Stimulated activated CD4-positive, alpha-beta T cell treated with anti-CD3 and anti-CD28 coated beads, TNF-alpha, amount 100 ng/mL, for 24 hours (primary cell): ENCODE data around the gene NLGN4X.

ENCODE experiments used
- DNase-seq, 3 experiments: peaks; one replicate each; pipeline ENCODE4 v3.0.0-alpha.2; 2020; ENCODE audit warnings: low read depth in 3 of 3

The NLGN4X gene

DNA sequence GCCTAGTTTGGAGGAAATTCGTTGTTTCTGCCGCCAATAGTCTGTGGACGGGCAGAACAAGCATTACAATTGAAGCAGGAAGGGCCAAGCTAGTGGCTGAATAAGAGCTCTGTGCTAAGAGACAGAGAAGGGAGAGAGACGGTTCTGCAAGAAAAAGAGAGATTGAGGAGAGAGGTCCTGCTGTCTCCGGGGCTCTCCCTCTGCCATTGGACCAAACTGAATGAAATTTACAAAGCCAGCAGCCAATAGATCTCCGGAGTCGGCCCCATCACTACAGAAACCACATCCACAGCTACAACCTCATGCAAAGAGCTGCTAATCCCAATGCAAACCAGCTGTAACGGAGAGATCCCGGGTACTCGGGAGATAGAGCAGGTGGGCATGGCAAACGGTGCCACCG is at the start of gene NLGN4X:
TSS of gene NLGN4X (minus strand) at position 148 of the 400 bp plus-strand sequence. CDS start 77,401 bp downstream, outside the sequence.
- no peak for DNase-seq

DNA sequence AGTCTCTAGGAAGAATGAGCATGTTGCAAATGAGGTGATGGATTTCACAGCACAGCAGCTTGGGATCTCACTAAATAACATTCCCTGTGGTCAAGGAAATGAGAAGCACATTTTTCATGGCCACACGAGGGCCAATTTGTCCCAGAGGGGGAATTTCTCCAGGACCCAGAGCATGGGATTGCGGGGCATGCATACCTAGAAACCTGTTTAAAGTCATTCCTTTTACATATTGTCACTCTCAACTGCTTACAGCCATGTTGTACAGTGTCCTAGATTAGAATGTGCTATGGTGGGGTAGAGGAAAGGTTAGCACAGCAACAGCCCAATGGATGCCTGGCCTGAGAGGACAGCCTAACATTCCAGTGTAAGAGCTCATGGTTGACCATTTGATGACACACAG is 37.4 kb upstream of the NLGN4X start:
- no peak for DNase-seq

DNA sequence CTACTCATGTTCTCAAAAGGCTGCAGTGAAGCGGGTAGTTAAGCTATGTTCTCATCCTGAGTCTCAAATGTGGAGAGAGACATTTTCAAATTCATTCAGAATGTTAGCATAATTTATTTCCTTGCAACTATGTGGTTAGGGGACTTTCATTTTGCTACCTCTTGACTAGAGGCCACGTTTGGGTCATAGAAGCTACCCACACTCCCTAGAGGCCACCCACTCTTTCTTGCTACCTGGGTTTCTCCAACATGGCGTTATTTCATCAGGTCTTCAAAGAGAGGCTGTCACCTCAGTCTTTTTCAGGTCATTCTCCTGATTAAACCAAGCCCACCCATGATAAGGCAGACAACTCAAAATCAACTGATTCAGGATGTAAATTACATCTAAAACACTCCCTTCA is 34.3 kb upstream of the NLGN4X start:
- DNase-seq = no peak

DNA sequence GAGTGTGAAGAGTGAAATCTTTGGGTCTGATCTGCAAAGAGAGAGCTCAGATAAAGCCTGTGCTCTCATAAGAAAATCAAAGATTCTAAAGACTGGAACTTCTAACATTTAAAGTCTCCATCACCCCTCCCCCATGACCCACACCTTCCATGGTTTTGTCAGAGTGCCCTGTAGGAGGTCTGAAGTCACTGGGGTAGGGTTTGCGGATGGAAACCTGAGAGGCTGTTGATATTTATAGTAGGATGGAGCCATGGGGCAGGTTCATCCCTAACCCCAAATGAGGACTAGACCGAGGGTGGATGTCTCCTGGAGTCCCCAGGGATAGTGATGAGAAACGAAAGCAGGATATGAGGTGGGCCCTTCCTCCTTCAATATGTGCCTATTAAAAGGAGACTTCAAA is 28.4 kb upstream of the NLGN4X start:
- DNase-seq = no peak

DNA sequence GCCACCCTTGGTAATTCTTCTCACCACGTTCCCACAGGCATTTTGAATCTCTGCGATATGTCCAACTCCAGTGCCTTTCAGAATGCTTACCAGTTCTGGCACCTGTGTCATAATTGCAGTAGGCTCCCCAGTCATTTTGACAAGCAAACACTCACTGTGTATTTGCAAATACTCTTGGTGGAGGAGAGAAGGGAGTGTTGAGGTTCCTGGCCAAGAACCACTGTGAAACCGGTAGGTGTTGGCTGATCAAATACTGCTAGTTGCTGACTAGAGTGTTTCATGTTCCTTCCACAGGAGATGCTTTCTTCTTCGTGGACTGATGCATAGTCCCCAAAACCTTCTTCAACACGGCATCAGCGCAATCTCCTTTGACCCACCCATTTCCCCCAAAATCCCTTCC is 16.0 kb upstream of the NLGN4X start:
- DNase-seq = no peak

DNA sequence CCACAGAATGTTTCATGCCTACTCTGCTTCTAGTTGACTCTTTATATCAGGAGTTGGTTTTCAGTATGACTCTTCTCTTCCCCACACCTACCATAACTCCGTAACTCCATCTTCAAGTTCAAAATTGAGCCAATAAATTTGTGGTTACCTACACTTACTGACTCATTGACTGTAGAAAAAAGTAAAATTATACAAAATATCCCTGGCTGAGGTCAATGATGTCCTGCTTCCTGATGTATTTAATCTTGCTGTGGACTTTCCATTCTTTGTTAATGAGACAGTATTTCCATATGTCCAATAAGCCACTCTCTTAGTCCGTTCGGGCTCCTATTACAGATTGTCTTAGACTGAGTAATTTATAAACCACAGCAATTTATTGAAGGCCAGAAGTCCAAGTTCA is 9.9 kb upstream of the NLGN4X start:
- DNase-seq = no peak

DNA sequence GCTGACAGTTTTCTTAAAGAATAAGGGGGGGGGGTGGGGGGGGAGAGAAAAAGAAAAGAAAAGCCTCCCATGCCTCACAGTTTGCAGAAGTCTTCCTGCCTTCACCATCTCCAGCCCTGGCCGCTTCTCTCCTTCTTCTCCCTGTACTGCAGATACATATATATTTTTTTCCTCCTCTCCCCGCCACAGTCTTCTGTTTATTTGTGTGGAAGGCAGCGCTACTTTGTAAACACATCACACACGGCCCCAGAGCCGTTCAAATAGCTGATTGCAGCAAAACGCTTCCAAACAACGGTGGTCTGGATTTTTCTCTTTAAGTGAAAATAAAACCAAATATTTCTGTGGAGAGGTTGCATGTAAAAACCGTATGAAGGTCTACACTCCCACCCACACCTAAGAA is 732 bp downstream of the NLGN4X start:
- no peak for DNase-seq

DNA sequence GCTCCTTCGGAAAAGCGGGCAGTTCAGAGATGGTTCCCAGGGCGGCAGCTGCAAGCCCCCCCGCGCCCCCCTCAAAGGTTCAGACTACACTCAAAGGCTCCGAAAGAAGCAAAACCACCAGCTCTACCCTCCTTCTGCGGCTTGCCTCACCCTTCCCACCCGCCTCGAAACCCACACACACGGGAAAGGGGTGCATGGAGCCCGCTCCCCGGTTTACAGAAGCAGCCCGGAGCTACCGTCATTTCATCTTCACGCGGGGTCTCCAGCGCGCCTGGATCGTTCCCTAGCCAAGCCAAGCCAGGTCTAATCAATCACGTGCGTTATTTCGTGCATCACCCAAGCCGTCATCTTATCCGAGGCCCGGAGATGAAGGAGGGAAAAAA is 1.2 kb downstream of the NLGN4X start:
- DNase-seq = no peak

DNA sequence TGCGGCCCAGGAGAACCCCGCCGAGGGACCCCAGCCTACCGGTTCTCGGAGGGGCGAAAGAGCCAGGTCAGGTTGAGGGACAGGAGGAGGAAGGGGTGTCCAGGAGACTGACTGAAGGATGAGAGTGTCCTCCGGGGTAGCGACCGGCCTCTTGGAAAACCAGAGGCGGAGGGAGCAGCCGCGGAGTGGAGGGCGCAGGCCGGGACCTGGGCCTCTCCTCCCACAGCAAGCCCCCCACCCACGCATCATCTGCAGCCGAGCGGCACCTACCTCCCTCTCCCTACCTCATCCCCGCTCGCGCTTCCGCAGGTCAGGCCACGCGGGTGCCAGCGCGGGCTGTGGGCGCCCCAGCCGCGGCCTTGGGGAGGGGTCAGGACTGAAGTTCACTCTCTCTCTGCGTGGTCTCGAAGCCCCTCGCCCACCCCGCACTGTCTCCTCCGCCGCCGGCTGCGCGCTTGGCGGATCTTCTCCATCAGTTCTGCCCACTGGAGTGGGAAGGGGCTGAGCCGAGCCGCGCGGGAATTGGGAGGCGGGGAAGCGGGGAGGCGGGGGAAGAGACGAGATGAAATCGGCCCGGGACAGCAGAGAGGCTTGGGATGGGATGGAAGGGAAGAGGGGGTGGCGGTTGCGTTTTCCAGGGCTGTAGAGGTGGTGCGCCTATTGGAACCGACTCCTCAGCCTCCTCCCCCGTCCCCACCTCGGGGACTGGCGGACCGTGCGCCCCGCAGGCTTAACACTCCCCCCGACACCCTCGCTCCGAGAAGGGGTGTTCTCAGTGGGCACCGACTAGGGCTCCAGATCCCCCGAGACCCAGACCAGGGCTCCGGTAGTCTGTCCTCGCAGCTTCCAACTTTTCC is 1.8 kb downstream of the NLGN4X start:
- DNase-seq = no peak

DNA sequence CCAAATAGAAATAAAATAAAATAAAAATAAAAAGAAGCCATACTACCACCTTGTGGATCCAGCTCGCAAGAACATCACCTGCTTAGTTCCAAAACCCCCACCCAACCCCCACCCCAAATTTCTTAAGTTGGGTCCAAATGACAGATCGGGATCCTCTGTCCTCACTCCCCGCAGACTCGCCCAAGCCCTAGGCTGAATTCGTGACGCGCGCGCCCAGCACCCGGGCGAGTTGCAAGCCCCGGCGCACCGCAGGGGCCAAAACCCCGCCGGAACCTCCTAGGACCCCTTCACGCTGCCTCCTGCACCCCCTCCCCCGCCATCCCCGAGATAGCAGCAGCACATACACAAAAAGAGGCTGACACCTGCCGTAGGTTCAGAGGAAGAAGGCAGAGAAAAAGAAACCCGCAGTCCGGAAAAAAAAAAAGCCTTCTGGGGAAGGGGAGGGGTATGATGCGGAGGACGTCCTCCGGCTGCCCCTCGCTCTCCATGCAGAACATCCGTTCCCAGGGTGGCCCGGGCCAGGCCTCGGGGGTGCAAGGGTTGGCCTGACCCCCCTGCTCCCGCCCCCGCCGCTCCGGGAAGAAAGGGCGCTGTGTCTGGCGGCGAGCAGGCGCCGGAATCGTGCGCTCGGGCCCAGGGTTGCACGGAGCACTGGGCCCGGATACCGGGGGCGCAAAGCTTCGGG is 2.6 kb downstream of the NLGN4X start:
- no peak for DNase-seq

DNA sequence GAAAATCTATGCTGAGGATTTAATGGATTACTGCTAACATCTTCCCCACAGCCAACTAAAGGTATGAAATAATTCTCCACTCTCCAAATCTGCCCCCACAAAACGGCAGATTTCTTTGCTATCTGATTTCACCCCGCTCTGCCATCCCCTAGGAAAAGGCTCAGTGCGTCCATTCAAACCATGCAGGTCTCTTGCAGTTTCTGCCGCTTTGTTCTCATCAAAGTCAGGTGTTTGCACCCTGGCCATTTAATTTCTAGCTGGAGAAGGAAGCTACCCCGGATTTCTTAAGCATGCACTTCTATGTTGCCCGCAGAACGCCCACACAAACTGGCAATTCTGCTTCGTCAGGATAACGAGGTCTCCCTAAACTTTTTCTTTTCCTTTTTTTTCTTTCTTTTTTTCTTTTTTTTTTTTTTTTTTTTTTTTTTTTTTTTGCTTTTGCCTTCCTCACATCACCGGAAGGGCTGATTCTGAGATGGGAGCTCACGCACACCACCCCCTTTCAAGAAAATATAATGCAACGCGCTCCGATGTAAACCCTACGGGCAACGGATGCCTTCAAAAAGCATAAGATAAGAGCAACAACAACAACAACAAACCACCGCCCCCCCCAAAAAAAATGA is 3.3 kb downstream of the NLGN4X start:
- no peak for DNase-seq

DNA sequence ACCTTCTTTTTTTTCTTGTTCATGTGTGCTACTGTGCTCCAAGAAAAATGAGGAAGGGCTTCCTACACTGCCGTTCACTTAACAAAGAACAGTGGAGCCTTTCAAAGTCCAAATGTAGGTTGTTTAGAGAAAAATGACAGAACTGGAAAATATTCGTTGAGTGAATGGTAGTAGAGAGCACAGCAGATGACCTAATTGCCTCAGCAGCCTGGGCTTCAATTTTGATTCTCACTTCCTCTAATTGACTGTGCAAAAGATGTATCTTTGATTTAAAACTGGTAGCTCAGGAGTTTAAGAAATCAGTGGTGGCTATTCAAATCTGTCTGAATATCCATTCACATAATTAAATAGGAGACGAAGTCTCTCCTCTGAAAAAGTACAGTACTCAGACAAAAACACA is 5.2 kb downstream of the NLGN4X start:
- no peak for DNase-seq

DNA sequence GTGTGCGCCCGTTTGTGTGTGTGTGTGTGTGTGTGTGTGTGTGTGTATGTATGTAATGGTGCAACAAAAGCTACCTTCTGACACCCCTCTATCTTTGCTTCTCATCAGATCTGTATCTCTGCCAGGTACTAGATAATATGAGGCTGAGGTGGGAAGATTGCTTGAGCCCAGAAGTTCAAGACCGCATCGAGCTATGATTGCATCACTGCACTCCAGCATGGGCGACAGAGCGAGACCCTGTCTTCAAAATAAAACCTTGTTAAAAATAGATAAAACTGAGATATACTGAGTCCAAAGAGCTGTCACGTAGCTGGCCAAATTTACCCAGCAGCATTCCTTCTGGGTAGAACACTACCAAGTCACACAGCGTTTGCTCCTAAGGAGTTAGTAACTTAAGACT is 18.4 kb downstream of the NLGN4X start:
- no peak for DNase-seq

DNA sequence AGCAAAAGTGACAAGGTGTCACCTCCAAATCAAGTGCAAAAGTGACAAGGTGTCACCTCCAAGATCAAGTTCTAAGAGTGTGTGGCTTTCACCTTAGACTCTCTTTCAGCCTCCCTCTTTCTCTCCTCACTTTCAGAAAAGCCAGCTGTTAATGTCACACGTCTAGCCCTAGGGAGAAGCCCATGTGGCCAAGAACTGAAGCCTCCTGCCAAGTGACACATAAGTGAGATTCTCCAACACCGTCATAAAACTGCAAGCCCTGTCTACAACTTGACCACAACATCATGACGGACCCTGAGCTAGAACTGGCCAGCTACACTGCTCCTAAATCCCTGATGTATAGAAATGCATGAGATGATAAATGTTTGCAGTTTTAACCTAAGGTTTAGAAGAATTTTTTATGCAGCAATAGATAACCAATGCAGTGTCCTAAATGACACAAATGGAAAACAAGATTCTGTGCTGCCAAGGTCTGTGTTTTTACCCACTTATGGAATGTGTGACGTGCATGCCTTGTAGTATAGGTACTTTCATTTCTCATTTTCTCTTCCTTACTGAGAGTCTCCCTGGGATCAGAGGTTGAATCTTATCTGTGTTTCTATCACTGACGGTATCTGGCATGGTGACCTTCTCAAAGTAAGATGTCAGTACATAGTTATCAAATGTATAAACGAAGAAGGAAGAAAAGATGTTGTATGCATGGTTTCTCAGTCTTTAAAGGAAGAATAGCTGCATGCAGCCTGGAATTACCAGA is 25.0 kb downstream of the NLGN4X start:
- DNase-seq = no peak

DNA sequence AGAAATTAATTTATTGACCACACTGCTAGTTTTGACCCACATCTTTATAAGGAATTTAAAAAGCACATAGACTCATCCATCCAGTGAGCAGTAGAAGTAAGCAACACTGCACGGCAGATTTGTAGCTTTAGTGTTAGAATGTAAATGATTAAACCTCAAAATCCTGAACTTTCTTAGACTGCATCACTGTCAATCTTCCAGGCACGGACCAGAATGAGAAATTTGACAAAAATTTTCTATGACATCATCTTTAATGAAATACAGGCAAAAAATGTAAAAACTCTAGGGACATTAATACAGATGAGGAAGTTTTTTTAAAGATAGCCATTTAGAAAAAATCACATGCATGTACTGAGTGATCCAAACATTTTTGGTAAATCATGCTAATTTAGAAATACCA is 29.2 kb downstream of the NLGN4X start:
- DNase-seq = no peak

DNA sequence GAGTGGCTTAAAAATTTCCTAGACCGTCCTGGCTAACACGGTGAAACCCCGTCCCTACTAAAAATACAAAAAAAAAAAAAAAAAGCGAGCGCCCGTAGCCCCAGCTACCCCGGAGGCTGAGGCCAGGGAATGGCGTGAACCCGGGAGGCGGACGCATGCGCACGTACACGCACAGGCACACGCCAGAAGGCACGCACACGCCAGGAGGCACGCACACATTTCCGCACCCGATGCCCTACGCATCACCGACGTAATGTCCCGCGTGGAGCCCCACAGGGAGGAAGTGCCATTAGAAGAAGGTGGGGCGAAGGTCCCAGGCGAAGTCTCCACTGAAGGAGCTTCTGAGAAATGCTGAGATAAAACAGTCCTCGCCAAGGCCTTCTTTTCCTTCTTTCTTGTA is 41.4 kb downstream of the NLGN4X start:
- no peak for DNase-seq

DNA sequence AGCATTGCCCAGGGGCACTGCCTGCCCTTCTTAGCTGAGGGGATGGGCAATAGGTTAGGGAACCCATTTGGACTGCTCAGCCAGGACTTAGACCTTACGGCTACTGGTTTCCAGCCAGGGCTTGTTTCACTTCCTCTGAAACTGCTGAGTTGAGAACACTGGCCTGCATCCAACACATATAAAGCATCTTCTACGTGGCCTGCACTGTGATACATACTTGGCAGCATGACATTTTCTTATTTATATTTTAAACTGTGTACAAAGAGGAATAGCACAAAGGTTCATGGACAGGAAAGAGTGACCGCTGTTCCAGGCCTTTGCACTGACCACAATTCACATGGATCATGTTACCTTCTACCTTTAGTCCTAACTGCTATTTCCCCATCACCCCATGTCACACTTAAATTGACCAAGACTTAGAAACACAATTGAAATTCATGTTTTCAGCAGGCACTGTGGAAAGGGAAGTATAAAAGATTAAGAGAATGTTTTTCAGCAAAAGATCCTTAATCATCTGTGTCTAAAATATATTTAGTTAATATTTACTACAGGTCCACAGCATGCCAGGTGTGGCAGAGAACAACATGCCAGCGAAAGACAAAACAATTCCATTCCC is 43.7 kb downstream of the NLGN4X start:
- DNase-seq = no peak

DNA sequence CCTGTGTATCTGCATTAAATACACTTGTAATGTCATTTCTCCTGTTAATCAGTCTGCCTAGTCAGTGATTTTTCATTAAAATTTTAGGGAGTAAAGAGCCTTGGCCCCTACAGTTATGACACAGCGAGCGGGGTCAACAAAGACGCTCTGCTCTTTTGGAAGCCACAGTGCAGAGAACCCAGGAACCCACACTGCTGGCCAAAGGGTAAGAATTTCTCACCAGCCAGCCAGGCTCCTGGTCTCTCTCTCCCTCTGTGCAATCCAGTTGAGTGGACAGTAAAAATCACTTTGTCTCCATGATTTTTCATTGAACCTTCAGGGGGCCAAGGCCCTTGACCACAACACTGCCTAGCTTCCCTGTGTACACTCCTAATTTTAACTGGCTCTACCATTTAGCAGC is 52.8 kb downstream of the NLGN4X start:
- DNase-seq = no peak

DNA sequence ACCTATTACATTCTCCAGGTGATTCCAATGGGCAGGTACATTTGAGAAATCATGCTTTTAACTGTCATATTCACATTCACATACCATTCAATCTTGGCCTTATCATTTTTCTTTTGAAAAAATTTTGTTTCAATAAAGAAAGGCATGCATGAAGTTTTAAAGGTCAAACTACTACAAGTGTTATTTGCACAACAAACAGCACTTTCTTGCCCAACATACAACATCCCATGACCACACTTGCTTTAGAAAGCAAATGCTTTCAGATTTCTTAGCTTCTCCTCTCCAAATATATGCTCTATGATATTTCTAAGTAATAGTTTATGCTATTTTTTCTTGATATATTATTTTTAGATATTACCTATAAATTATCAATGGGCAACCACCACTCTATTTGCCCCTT is 58.2 kb downstream of the NLGN4X start:
- DNase-seq = no peak

DNA sequence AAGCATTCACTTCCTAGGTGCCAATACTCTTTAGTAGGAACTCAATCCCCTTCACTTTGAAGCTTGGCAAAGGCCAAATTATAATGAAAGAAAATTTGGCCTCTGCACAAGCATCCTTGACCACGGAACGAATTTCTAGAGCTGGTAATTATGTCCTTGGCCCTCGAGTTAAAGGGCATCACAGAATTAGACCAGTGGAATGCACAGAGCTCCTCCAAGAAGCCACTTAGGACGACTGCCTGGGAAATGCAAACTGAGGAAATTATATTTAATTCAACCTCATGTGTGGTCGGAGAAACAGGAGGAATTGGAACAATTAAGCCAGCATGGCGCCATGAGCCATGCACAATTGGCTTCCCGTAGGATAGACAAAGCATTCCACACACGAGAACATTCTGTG is 59.3 kb downstream of the NLGN4X start:
- DNase-seq = no peak

DNA sequence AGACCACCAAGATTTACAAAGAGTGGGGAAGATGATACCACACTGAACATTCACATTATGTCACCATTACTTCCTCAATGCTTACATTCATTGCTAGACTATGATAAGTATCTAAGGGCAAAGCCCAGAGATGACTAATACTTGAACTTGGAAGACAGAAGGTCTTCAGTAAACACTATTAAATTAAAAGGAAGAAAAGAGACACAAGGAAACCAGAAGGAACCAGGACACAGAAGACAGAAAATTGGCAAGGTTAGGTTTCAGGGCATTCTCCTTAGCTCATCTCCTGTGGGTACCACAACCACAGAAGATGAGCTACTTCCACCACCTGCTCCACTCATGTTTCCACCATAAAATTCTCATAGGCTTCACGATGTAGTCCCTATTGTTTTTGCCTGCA is 64.9 kb downstream of the NLGN4X start:
- no peak for DNase-seq

DNA sequence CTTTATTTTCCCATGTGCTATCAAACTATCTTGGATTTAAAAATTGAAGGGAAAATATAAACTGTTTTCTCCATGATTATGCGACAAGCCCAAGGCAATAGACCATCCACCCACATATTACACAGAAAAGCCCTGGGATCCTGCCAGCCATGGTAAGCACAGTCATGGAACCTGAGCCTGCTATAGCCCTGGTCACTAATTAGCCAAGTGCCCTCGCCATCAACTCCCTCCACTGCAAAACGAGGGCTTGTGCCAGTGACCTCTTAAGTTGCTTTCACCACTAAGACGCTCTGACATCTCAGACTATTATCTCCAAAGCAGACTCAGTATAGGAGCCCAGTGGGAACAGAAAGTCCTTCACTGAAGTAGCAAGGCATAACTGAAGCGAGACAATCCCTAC is 69.2 kb downstream of the NLGN4X start:
- DNase-seq = no peak
